Fibroblast of lung (primary cell): Measurements from ENCODE around the gene BCL2L14. TPM values are rescaled to one million over a fixed set of nuclear protein-coding genes. Genes with fewer than 3 reads are reported as not detected.
"Not testable (repeated sequence)": the region's sequence is repeated elsewhere in the genome, so short reads cannot be mapped to it uniquely, and the experiment has no call there.

Source experiments
- DNase-seq, 2 donors: peaks; one replicate each; pipeline versions ENCODE4 v3.0.0 to v3.0.0-alpha.2; 2010; ENCODE audit warnings: low read depth in 2 of 2
- H2AFZ ChIP-seq: 2 replicates; pipeline ENCODE4 v1.5.1; 2012; ENCODE audit warnings: low read length, control low read depth, inconsistent platforms
- H3K27ac ChIP-seq: 2 replicates; pipeline ENCODE4 v1.5.1; 2011; ENCODE audit warnings: low read length, control low read depth; ENCODE audit not compliant: insufficient read depth
- H3K27me3 ChIP-seq: 2 replicates; pipeline ENCODE4 v1.5.1; 2011; ENCODE audit warnings: mild to moderate bottlenecking, low read length; ENCODE audit not compliant: control insufficient read depth, insufficient read depth
- H3K36me3 ChIP-seq: 2 replicates; pipeline ENCODE4 v1.5.1; 2011; ENCODE audit warnings: low read length; ENCODE audit not compliant: control insufficient read depth, insufficient read depth
- H3K4me1 ChIP-seq: 2 replicates; pipeline ENCODE4 v1.5.1; 2011; ENCODE audit warnings: low read length; ENCODE audit not compliant: control insufficient read depth, insufficient read depth; ENCODE audit errors: extremely low read depth
- H3K4me2 ChIP-seq: 2 replicates; pipeline ENCODE4 v1.5.1; 2011; ENCODE audit warnings: low read length, control low read depth; ENCODE audit not compliant: insufficient read depth; ENCODE audit errors: extremely low read depth
- H3K4me3 ChIP-seq, 4 experiments: fragments of 200-600 bp in 1 of 4; sonication (generic) in 1 of 4; replicated peaks in 1 of 4; 2 replicates each; pipeline ENCODE4 v1.5.1; 2011 to 2016; ENCODE audit warnings: low read length in 4 of 4, low read depth in 3 of 4, mild to moderate bottlenecking in 3 of 4, control low read depth in 2 of 4, inconsistent platforms in 1 of 4, mixed read lengths in 1 of 4; ENCODE audit not compliant: insufficient read depth in 1 of 4; ENCODE audit errors: control extremely low read depth in 1 of 4
- H3K79me2 ChIP-seq: 2 replicates; pipeline ENCODE4 v1.5.1; 2012; ENCODE audit warnings: mild to moderate bottlenecking, low read length, inconsistent platforms; ENCODE audit not compliant: control insufficient read depth, insufficient read depth
- H3K9ac ChIP-seq: 2 replicates; pipeline ENCODE4 v1.5.1; 2011; ENCODE audit warnings: mild to moderate bottlenecking, low read length, control low read depth; ENCODE audit not compliant: insufficient read depth
- H3K9me3 ChIP-seq: 2 replicates; pipeline ENCODE4 v1.5.1; 2012; ENCODE audit warnings: low read depth, low read length; ENCODE audit not compliant: control insufficient read depth, insufficient read depth
- H4K20me1 ChIP-seq: 2 replicates; pipeline ENCODE4 v1.5.1; 2011; ENCODE audit warnings: low read length; ENCODE audit not compliant: control insufficient read depth, insufficient read depth; ENCODE audit errors: extremely low read depth
- CTCF ChIP-seq, 2 donors: IDR thresholded peaks in 1 of 2; conservative IDR thresholded peaks in 1 of 2; 1 replicate in 1 of 2; 2 replicates in 1 of 2; pipeline ENCODE4 v1.5.1; 2011 to 2012; ENCODE audit warnings: low read length in 2 of 2, control low read depth in 1 of 2, inconsistent platforms in 1 of 2, low read depth in 1 of 2, mild to moderate bottlenecking in 1 of 2
- EZH2 ChIP-seq: IDR thresholded peaks from 2 replicates; pipeline ENCODE4 v1.5.1; 2012; ENCODE audit warnings: low read length, control low read depth, mild to moderate bottlenecking; ENCODE audit errors: missing control alignments
- polyA plus RNA-seq, 2 donors: library from polyadenylated mRNA; depleted of rRNA in 1 of 2; stranded (reverse) in 1 of 2; unstranded in 1 of 2; fragments of >200 nt; gene quantifications; 2 replicates each; pipeline ENCODE4 v1.2.1, GENCODE V29; 2011 to 2012; ENCODE audit warnings: missing spikeins in 1 of 2
- total RNA-seq: library from RNA; depleted of rRNA; stranded (reverse); fragments of >200 nt; gene quantifications from 2 replicates; pipeline ENCODE4 v1.2.1, GENCODE V29; 2014

BCL2L14 gene
- total and polyA plus RNA-seq, 2 donors (not counting 1 experiment from before 2014, with no cell fraction given): not detected

- no peak overlapping the region for H3K27ac ChIP-seq
- H3K27me3 ChIP-seq: no peaks in the 10 kb centered on the region
- no peak for DNase-seq
- no peaks in the 10 kb centered on the region for H3K9me3 ChIP-seq
- no peak overlapping the region for H3K4me2 ChIP-seq
- H4K20me1 ChIP-seq: no peaks in the 10 kb centered on the region
- no peak overlapping the region for H3K4me3 ChIP-seq
- no peak overlapping the region for H3K9ac ChIP-seq
- TF ChIP-seq CTCF (conservative IDR thresholded peaks at IDR 0.05 in 1 of 2, IDR thresholded peaks at IDR 0.05 in 1 of 2; ENCODE audit: low read depth in 1 of 2, low read length in 2 of 2) (no peak), EZH2 (no peak)
- H3K36me3 ChIP-seq: no peaks in the 10 kb centered on the region
- H2AFZ ChIP-seq: no peak overlapping the region
- H3K4me1 ChIP-seq: no peaks in the 10 kb centered on the region
- no peaks in the 10 kb centered on the region for H3K79me2 ChIP-seq
These were observed 28.4 kb downstream of the BCL2L14 start for GRCh38 chr12:12099102-12099501.

- no peak for DNase-seq
- H4K20me1 ChIP-seq: no peaks in the 10 kb centered on the region
These were observed 36.9 kb downstream of the BCL2L14 start for GRCh38 chr12:12107678-12108077.

GRCh38 chr12:12108441-12109058 is 37.8 kb downstream of the BCL2L14 start:
- H3K79me2 ChIP-seq: no peaks in the 10 kb centered on the region
- TF ChIP-seq CTCF (conservative IDR thresholded peaks at IDR 0.05 in 1 of 2, IDR thresholded peaks at IDR 0.05 in 1 of 2; ENCODE audit: low read depth in 1 of 2, low read length in 2 of 2) (no peak), EZH2 (no peak)
- no peak overlapping the region for H3K27ac ChIP-seq
- H3K27me3 ChIP-seq: no peaks in the 10 kb centered on the region
- H3K4me1 ChIP-seq: no peaks in the 10 kb centered on the region
- H3K36me3 ChIP-seq: no peaks in the 10 kb centered on the region
- H2AFZ ChIP-seq: no peak overlapping the region
- H3K9ac ChIP-seq: no peak overlapping the region
- no peaks in the 10 kb centered on the region for H4K20me1 ChIP-seq
- no peak overlapping the region for H3K4me2 ChIP-seq
- no peaks in the 10 kb centered on the region for H3K9me3 ChIP-seq
- no peak overlapping the region for H3K4me3 ChIP-seq
- no peak for DNase-seq

More at GRCh38 chr12:12107678-12108077, 36.9 kb downstream of the BCL2L14 start:
- Histone ChIP-seq H3K79me2 (no peaks in the 10 kb centered on the region), H3K27ac (no peak overlapping the region), H3K9ac (no peak overlapping the region), H2AFZ (no peak overlapping the region), H3K9me3 (no peaks in the 10 kb centered on the region), H3K4me1 (no peaks in the 10 kb centered on the region), H3K4me2 (no peak overlapping the region), H3K27me3 (no peaks in the 10 kb centered on the region), H3K36me3 (no peaks in the 10 kb centered on the region), H3K4me3 (no peak overlapping the region)
- TF ChIP-seq EZH2 (no peak), CTCF (conservative IDR thresholded peaks at IDR 0.05 in 1 of 2, IDR thresholded peaks at IDR 0.05 in 1 of 2; ENCODE audit: low read depth in 1 of 2, low read length in 2 of 2) (no peak)

- H3K4me1 ChIP-seq, DNase-seq, H3K79me2 ChIP-seq, H3K4me2 ChIP-seq, H4K20me1 ChIP-seq, H2AFZ ChIP-seq, H3K27ac ChIP-seq, H3K36me3 ChIP-seq, H3K4me3 ChIP-seq, H3K27me3 ChIP-seq, H3K9me3 ChIP-seq, H3K9ac ChIP-seq: not testable (repeated sequence)
These were observed 40.3 kb downstream of the BCL2L14 start for GRCh38 chr12:12110923-12111555.
